Measurements from ENCODE around the gene SEMA4D. TPM values are rescaled to one million over a fixed set of nuclear protein-coding genes. Genes with fewer than 3 reads are reported as not detected.

The SEMA4D gene
- total RNA-seq, 3 donors from 2014 or later (not counting 1 experiment from before 2014, with no cell fraction given): 354 to 448 (median 420) TPM

GRCh38 chr9:89330513-89330912 is 167.4 kb downstream of the SEMA4D start:
- no peaks in the 10 kb centered on the region for H3K27me3 ChIP-seq (ENCODE audit: control insufficient read depth, insufficient read depth, low read length)
- Mint-ChIP-seq H3K27ac (no peak overlapping the region), H3K36me3 (peaks cover 19% of the 10 kb centered on the region), H3K9me3 (no peaks in the 10 kb centered on the region), H3K4me1 (no peaks in the 10 kb centered on the region), H3K27me3 (ENCODE audit: low read depth in 2 of 2) (no peaks in the 10 kb centered on the region), H3K4me3 (no peak overlapping the region)
- no peak overlapping the region for H3K4me3 ChIP-seq (ENCODE audit: low read length)
- DNase-seq: no peak
- no peak for TF ChIP-seq CTCF (IDR thresholded peaks at IDR 0.05)
- 97% methylated on average over 7 of the region's 7 CpGs for WGBS (ENCODE audit: insufficient coverage)
- H3K4me1 ChIP-seq (ENCODE audit: control insufficient read depth, insufficient read depth, low read length): no peaks in the 10 kb centered on the region
- ATAC-seq: no peak
- intact Hi-C loops (cut with micrococcal nuclease): no loop called here
- H3K27ac ChIP-seq (ENCODE audit: low read length): no peak overlapping the region
- H3K9me3 ChIP-seq (ENCODE audit: control insufficient read depth, insufficient read depth, low read length): no peaks in the 10 kb centered on the region
- peaks cover 79% of the 10 kb centered on the region for H3K36me3 ChIP-seq (ENCODE audit: control insufficient read depth, insufficient read depth, low read length)

GRCh38 chr9:89329917-89330316 is 168.0 kb downstream of the SEMA4D start:
- H3K27ac ChIP-seq (ENCODE audit: low read length): no peak overlapping the region
- H3K4me1 ChIP-seq (ENCODE audit: control insufficient read depth, insufficient read depth, low read length): no peaks in the 10 kb centered on the region
- H3K4me1 Mint-ChIP-seq: no peaks in the 10 kb centered on the region
- no peak for TF ChIP-seq CTCF (IDR thresholded peaks at IDR 0.05)
- no peaks in the 10 kb centered on the region for H3K27me3 ChIP-seq (ENCODE audit: control insufficient read depth, insufficient read depth, low read length)
- peaks cover 19% of the 10 kb centered on the region for H3K36me3 Mint-ChIP-seq
- H3K27ac Mint-ChIP-seq: no peak overlapping the region
- peaks cover 76% of the 10 kb centered on the region for H3K36me3 ChIP-seq (ENCODE audit: control insufficient read depth, insufficient read depth, low read length)
- H3K9me3 ChIP-seq (ENCODE audit: control insufficient read depth, insufficient read depth, low read length): no peaks in the 10 kb centered on the region
- no peak overlapping the region for H3K4me3 Mint-ChIP-seq
- ATAC-seq (no peak), DNase-seq (no peak)
- intact Hi-C loops (cut with micrococcal nuclease): no loop called here
- H3K4me3 ChIP-seq (ENCODE audit: low read length): no peak overlapping the region
- H3K9me3 Mint-ChIP-seq: no peaks in the 10 kb centered on the region
- H3K27me3 Mint-ChIP-seq (ENCODE audit: low read depth in 2 of 2): no peaks in the 10 kb centered on the region

- no peaks in the 10 kb centered on the region for H3K9me3 Mint-ChIP-seq
- H3K27me3 ChIP-seq (ENCODE audit: control insufficient read depth, insufficient read depth, low read length): no peaks in the 10 kb centered on the region
- peaks cover 60% of the 10 kb centered on the region for H3K36me3 ChIP-seq (ENCODE audit: control insufficient read depth, insufficient read depth, low read length)
- H3K4me1 ChIP-seq (ENCODE audit: control insufficient read depth, insufficient read depth, low read length): no peaks in the 10 kb centered on the region
- H3K4me3 Mint-ChIP-seq: no peak overlapping the region
- H3K36me3 Mint-ChIP-seq: peaks cover 9% of the 10 kb centered on the region
- no peaks in the 10 kb centered on the region for H3K27me3 Mint-ChIP-seq (ENCODE audit: low read depth in 2 of 2)
- intact Hi-C loops (cut with micrococcal nuclease): no loop called here
- TF ChIP-seq CTCF (IDR thresholded peaks at IDR 0.05): no peak
- H3K9me3 ChIP-seq (ENCODE audit: control insufficient read depth, insufficient read depth, low read length): no peaks in the 10 kb centered on the region
- peaks cover 6 to 16% of the 10 kb centered on the region in 2 donors for H3K4me1 Mint-ChIP-seq
- ATAC-seq (no peak), DNase-seq (no peak)
- H3K27ac Mint-ChIP-seq: no peak overlapping the region
- no peak overlapping the region for H3K4me3 ChIP-seq (ENCODE audit: low read length)
- no peak overlapping the region for H3K27ac ChIP-seq (ENCODE audit: low read length)
- WGBS (ENCODE audit: insufficient coverage): 98% methylated on average over 8 of the region's 8 CpGs
These were observed 169.8 kb downstream of the SEMA4D start for GRCh38 chr9:89328064-89328463.

DNA sequence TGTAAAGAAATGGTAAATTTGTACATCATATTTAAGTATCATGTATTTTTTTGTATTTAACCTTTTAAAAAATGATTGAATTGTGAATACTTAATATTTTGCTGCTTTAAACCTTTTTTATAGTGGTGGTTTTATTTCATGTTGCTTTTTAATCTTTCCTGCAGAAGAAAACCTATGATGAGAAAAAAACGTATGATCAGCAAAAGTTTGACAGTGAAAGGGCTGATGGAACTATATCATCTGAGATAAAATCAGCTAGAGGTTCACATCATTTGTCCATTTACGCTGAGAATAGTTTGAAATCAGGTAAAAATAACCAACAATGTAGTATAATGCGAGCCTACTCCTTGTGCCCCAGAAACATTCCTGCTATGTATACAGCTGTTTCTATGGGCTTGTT is 172.2 kb downstream of the SEMA4D start:
- Histone ChIP-seq H3K9me3 (ENCODE audit: control insufficient read depth, insufficient read depth, low read length) (no peaks in the 10 kb centered on the region), H3K36me3 (ENCODE audit: control insufficient read depth, insufficient read depth, low read length) (peaks cover 47% of the 10 kb centered on the region), H3K4me3 (ENCODE audit: low read length) (no peak overlapping the region), H3K4me1 (ENCODE audit: control insufficient read depth, insufficient read depth, low read length) (no peaks in the 10 kb centered on the region), H3K27ac (ENCODE audit: low read length) (no peak overlapping the region), H3K27me3 (ENCODE audit: control insufficient read depth, insufficient read depth, low read length) (no peaks in the 10 kb centered on the region)
- Mint-ChIP-seq H3K36me3 (peaks cover 9% of the 10 kb centered on the region), H3K27me3 (ENCODE audit: low read depth in 2 of 2) (no peaks in the 10 kb centered on the region), H3K9me3 (no peaks in the 10 kb centered on the region), H3K4me3 (no peak overlapping the region), H3K4me1 (peaks cover 13 to 27% of the 10 kb centered on the region in 2 donors), H3K27ac (no peak overlapping the region)
- TF ChIP-seq CTCF (IDR thresholded peaks at IDR 0.05): no peak
- no peak for ATAC-seq
- intact Hi-C loops (cut with micrococcal nuclease): no loop called here
- DNase-seq: no peak
- 88% methylated on average over 3 of the region's 3 CpGs for WGBS (ENCODE audit: insufficient coverage)
